Neural progenitor cell (in vitro differentiated cells): ENCODE data around the gene PRUNE2. TPM values are rescaled to one million over a fixed set of nuclear protein-coding genes. Genes with fewer than 3 reads are reported as not detected.
A peak's percentile ranks its signal among the peaks of the same experiment; 100 is the strongest.

Experiments
- DNase-seq: peaks from one replicate; pipeline ENCODE4 v3.0.0-alpha.2; 2016; ENCODE audit warnings: low spot score
- H2AFZ ChIP-seq: fragments of 200-600 bp; sonication (generic); replicated peaks from 2 replicates; pipeline ENCODE4 v1.6.1; 2016; ENCODE audit warnings: antibody characterized with exemption
- H3F3A ChIP-seq: fragments of 200-600 bp; sonication (generic); 2 replicates; pipeline ENCODE4 v1.6.1; 2016; ENCODE audit warnings: antibody characterized with exemption, low read depth
- H3K27ac ChIP-seq: fragments of 200-600 bp; sonication (generic); 2 replicates; pipeline ENCODE4 v1.5.1; 2016; ENCODE audit warnings: mild to moderate bottlenecking
- H3K27me3 ChIP-seq: fragments of 200-600 bp; sonication (generic); 2 replicates; pipeline ENCODE4 v1.6.1; 2016; ENCODE audit warnings: mild to moderate bottlenecking, moderate library complexity
- H3K36me3 ChIP-seq: fragments of 200-600 bp; sonication (generic); 2 replicates; pipeline ENCODE4 v1.5.1; 2016
- H3K4me1 ChIP-seq: fragments of 200-600 bp; sonication (generic); 2 replicates; pipeline ENCODE4 v1.6.1; 2016; ENCODE audit warnings: mixed run types
- H3K4me2 ChIP-seq: fragments of 200-600 bp; sonication (generic); 2 replicates; pipeline ENCODE4 v1.6.1; 2016
- H3K4me3 ChIP-seq: fragments of 200-600 bp; sonication (generic); 2 replicates; pipeline ENCODE4 v1.5.1; 2016
- H3K79me2 ChIP-seq: fragments of 200-600 bp; sonication (generic); 2 replicates; pipeline ENCODE4 v1.6.1; 2016; ENCODE audit warnings: low read depth
- H3K9ac ChIP-seq: fragments of 200-600 bp; sonication (generic); 2 replicates; pipeline ENCODE4 v1.6.1; 2016
- H3K9me3 ChIP-seq: fragments of 200-600 bp; sonication (generic); 2 replicates; pipeline ENCODE4 v1.5.1; 2016; ENCODE audit warnings: low read depth
- H4K20me1 ChIP-seq: fragments of 200-600 bp; sonication (generic); 2 replicates; pipeline ENCODE4 v1.6.1; 2016; ENCODE audit warnings: low read depth
- H3K27ac Mint-ChIP-seq: 3 replicates; pipeline ENCODE4 v1.8.0; 2021; ENCODE audit warnings: mixed read lengths
- H3K27me3 Mint-ChIP-seq: 2 replicates; pipeline ENCODE4 v1.8.0; 2022; ENCODE audit warnings: low read depth, mild to moderate bottlenecking, inconsistent platforms, moderate library complexity, mixed read lengths; ENCODE audit not compliant: insufficient read depth
- H3K36me3 Mint-ChIP-seq: 3 replicates; pipeline ENCODE4 v1.8.0; 2021; ENCODE audit warnings: mixed read lengths
- H3K4me1 Mint-ChIP-seq: 3 replicates; pipeline ENCODE4 v1.8.0; 2021; ENCODE audit warnings: mixed read lengths
- H3K4me3 Mint-ChIP-seq: 3 replicates; pipeline ENCODE4 v1.8.0; 2021; ENCODE audit warnings: mild to moderate bottlenecking, moderate library complexity, mixed read lengths
- H3K9me3 Mint-ChIP-seq: 3 replicates; pipeline ENCODE4 v1.8.0; 2020; ENCODE audit warnings: mixed read lengths
- EZH2 ChIP-seq: fragments of 200-600 bp; sonication (generic); IDR thresholded peaks from 2 replicates; pipeline ENCODE4 v1.6.1; 2017; ENCODE audit warnings: antibody characterized with exemption, mild to moderate bottlenecking, moderate library complexity
- EZH2phosphoT487 ChIP-seq: fragments of 200-600 bp; sonication (generic); IDR thresholded peaks from 2 replicates; pipeline ENCODE4 v1.6.1; 2017; ENCODE audit warnings: antibody characterized with exemption
- total RNA-seq: library from RNA; depleted of rRNA; stranded (reverse); fragments of >200 nt; gene quantifications from 2 replicates; pipeline ENCODE4 v1.2.3, GENCODE V29; 2015; ENCODE audit warnings: low replicate concordance
- TF ChIP-seq, protein P1 (sequence below): fragments of 200-600 bp; sonication (generic); IDR thresholded peaks from 2 replicates; pipeline ENCODE4 v1.5.1; 2017; ENCODE audit warnings: antibody characterized with exemption, mild to moderate bottlenecking

The PRUNE2 gene
- total RNA-seq, 1 donor from 2014 or later = 28.2 TPM

GRCh38 chr9:76894198-76894597 lies 11.7 kb downstream of the PRUNE2 start:
- no peak for TF ChIP-seq EZH2phosphoT487
- TF ChIP-seq, protein P1, sequence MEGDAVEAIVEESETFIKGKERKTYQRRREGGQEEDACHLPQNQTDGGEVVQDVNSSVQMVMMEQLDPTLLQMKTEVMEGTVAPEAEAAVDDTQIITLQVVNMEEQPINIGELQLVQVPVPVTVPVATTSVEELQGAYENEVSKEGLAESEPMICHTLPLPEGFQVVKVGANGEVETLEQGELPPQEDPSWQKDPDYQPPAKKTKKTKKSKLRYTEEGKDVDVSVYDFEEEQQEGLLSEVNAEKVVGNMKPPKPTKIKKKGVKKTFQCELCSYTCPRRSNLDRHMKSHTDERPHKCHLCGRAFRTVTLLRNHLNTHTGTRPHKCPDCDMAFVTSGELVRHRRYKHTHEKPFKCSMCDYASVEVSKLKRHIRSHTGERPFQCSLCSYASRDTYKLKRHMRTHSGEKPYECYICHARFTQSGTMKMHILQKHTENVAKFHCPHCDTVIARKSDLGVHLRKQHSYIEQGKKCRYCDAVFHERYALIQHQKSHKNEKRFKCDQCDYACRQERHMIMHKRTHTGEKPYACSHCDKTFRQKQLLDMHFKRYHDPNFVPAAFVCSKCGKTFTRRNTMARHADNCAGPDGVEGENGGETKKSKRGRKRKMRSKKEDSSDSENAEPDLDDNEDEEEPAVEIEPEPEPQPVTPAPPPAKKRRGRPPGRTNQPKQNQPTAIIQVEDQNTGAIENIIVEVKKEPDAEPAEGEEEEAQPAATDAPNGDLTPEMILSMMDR = no peak
- H3K27me3 ChIP-seq = no peaks in the 10 kb centered on the region
- H3K4me1 ChIP-seq = no peaks in the 10 kb centered on the region
- no peak for DNase-seq
- no peak overlapping the region for H3K9ac ChIP-seq
- H3K36me3 ChIP-seq = no peaks in the 10 kb centered on the region
- no peaks in the 10 kb centered on the region for H3F3A ChIP-seq
- no peak overlapping the region for H2AFZ ChIP-seq
- peaks cover 13% of the 10 kb centered on the region for H3K27me3 Mint-ChIP-seq
- no peaks in the 10 kb centered on the region for H3K79me2 ChIP-seq
- no peak overlapping the region for H3K4me2 ChIP-seq
- H3K4me1 Mint-ChIP-seq = peaks cover 23% of the 10 kb centered on the region
- H3K36me3 Mint-ChIP-seq = peaks cover 3% of the 10 kb centered on the region
- no peaks in the 10 kb centered on the region for H4K20me1 ChIP-seq
- H3K9me3 Mint-ChIP-seq = peaks cover 7% of the 10 kb centered on the region
- H3K4me3 Mint-ChIP-seq = no peak overlapping the region
- no peaks in the 10 kb centered on the region for H3K9me3 ChIP-seq
- H3K27ac Mint-ChIP-seq = no peak overlapping the region
- H3K4me3 ChIP-seq = no peak overlapping the region
- no peak overlapping the region for H3K27ac ChIP-seq

- Histone ChIP-seq H3K4me1 (no peaks in the 10 kb centered on the region), H3K27me3 (no peaks in the 10 kb centered on the region), H3K9me3 (no peaks in the 10 kb centered on the region), H3K79me2 (no peaks in the 10 kb centered on the region), H4K20me1 (no peaks in the 10 kb centered on the region), H3K27ac (no peak overlapping the region), H3K9ac (no peak overlapping the region), H3F3A (no peaks in the 10 kb centered on the region), H3K4me2 (no peak overlapping the region), H2AFZ (no peak overlapping the region), H3K4me3 (no peak overlapping the region), H3K36me3 (no peaks in the 10 kb centered on the region)
- Mint-ChIP-seq H3K9me3 (peaks cover 7% of the 10 kb centered on the region), H3K36me3 (peaks cover 3% of the 10 kb centered on the region), H3K27ac (peak overlapping the region; percentile 37), H3K27me3 (peaks cover 7% of the 10 kb centered on the region), H3K4me3 (no peak overlapping the region), H3K4me1 (peaks cover 23% of the 10 kb centered on the region)
- TF ChIP-seq EZH2 (no peak), EZH2phosphoT487 (no peak)
- TF ChIP-seq, protein P1 = no peak
- no peak for DNase-seq
These were observed 12.4 kb downstream of the PRUNE2 start for GRCh38 chr9:76893395-76893932.

DNA sequence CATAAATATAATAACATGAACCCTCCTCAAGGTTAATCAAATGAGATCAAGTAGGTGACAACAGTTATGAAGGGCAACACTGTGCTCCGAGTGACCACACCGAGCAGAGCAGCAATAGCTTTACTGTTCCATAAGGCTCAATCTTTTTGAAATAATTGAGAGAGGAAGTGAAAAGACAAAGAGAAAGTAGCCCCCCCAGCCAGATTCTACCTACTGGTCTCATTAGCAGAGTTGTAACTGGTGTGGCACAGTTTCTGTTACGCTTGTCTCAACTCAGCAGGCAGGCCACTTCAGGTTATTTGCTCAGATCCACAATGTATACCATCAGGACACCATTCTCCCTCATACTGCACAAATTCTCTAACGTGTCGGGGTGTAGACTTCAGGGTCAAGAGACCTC lies 14.0 kb downstream of the PRUNE2 start:
- H3K27me3 ChIP-seq = no peaks in the 10 kb centered on the region
- H3K79me2 ChIP-seq = no peaks in the 10 kb centered on the region
- no peaks in the 10 kb centered on the region for H3K36me3 ChIP-seq
- H3K9ac ChIP-seq = no peak overlapping the region
- peaks cover 10% of the 10 kb centered on the region for H3K9me3 Mint-ChIP-seq
- no peak overlapping the region for H3K27ac Mint-ChIP-seq
- no peak overlapping the region for H2AFZ ChIP-seq
- H3F3A ChIP-seq = no peaks in the 10 kb centered on the region
- H3K4me2 ChIP-seq = no peak overlapping the region
- TF ChIP-seq, protein P1 = no peak
- TF ChIP-seq EZH2 (no peak), EZH2phosphoT487 (no peak)
- peaks cover 3% of the 10 kb centered on the region for H3K36me3 Mint-ChIP-seq
- no peak overlapping the region for H3K4me3 Mint-ChIP-seq
- DNase-seq = no peak
- peaks cover 7% of the 10 kb centered on the region for H3K27me3 Mint-ChIP-seq
- H3K4me3 ChIP-seq = no peak overlapping the region
- no peaks in the 10 kb centered on the region for H4K20me1 ChIP-seq
- peaks cover 6% of the 10 kb centered on the region for H3K4me1 ChIP-seq
- H3K4me1 Mint-ChIP-seq = peaks cover 35% of the 10 kb centered on the region
- H3K9me3 ChIP-seq = no peaks in the 10 kb centered on the region
- H3K27ac ChIP-seq = no peak overlapping the region
